ENCODE data around the gene ING5.

ING5 gene

GRCh38 chr2:241673189-241673663 is 28.6 kb upstream of the ING5 start:
- no peak for DNase-seq

- DNase-seq = no peak
Measured at GRCh38 chr2:241673797-241674725, 27.8 kb upstream of the ING5 start.

GRCh38 chr2:241675885-241676284 is 26.0 kb upstream of the ING5 start:
- DNase-seq = no peak

GRCh38 chr2:241676665-241677064 is 25.2 kb upstream of the ING5 start:
- no peak for DNase-seq

- DNase-seq = no peak
Measured at GRCh38 chr2:241677392-241677791, 24.4 kb upstream of the ING5 start.

GRCh38 chr2:241678307-241678706 is 23.5 kb upstream of the ING5 start:
- DNase-seq = no peak

GRCh38 chr2:241678784-241679540 is 22.9 kb upstream of the ING5 start:
- no peak for DNase-seq

GRCh38 chr2:241680044-241680443 is 21.8 kb upstream of the ING5 start:
- no peak for DNase-seq

GRCh38 chr2:241680827-241681599 is 20.8 kb upstream of the ING5 start:
- no peak for DNase-seq

- peak; percentile 21 for DNase-seq
Measured at GRCh38 chr2:241686324-241686649, 15.6 kb upstream of the ING5 start.

GRCh38 chr2:241686650-241687425 is 15.0 kb upstream of the ING5 start, which contains the start of gene DTYMK:
DTYMK (minus strand) TSS chr2:241686815; CDS start chr2:241686783, 32 bp downstream.
- peak; percentile 96 for DNase-seq

GRCh38 chr2:241689306-241689705 is 12.5 kb upstream of the ING5 start:
- DNase-seq = no peak

GRCh38 chr2:241690202-241690717 is 11.6 kb upstream of the ING5 start:
- no peak for DNase-seq

- DNase-seq = no peak
Measured at GRCh38 chr2:241692448-241692847, 9.4 kb upstream of the ING5 start.

GRCh38 chr2:241695651-241696050 is 6.2 kb upstream of the ING5 start:
- DNase-seq = no peak

GRCh38 chr2:241701149-241701398 is 765 bp upstream of the ING5 start:
- DNase-seq = no peak

GRCh38 chr2:241702155-241703031 is 554 bp downstream of the ING5 start:
- DNase-seq = peak; percentile 95

GRCh38 chr2:241703032-241703604 is 1.3 kb downstream of the ING5 start:
- DNase-seq = no peak

- no peak for DNase-seq
Measured at GRCh38 chr2:241706537-241706936, 4.7 kb downstream of the ING5 start.

- no peak for DNase-seq
Measured at GRCh38 chr2:241708879-241709278, 7.0 kb downstream of the ING5 start.

GRCh38 chr2:241719093-241719492 is 17.3 kb downstream of the ING5 start:
- DNase-seq = no peak
